ENCODE data around the gene AIFM2. TPM values are rescaled to one million over a fixed set of nuclear protein-coding genes. Genes with fewer than 3 reads are reported as not detected.

The AIFM2 gene
- total RNA-seq, 1 donor from 2014 or later, result 3.1 TPM

Other genes starting within 250 kb of the AIFM2 start
- 2.9 and 4.3 TPM in 2 replicates for gene MACROH2A2, start 80.0 kb downstream of the AIFM2 start, total RNA-seq
- gene TYSND1, start 13.9 kb upstream of the AIFM2 start, total RNA-seq, result 14.1 and 14.7 TPM in 2 replicates
- 101 and 103 TPM in 2 replicates for gene SAR1A, start 37.7 kb upstream of the AIFM2 start, total RNA-seq
- gene PPA1, start 100.6 kb upstream of the AIFM2 start, total RNA-seq, result 190 and 194 TPM in 2 replicates
- not detected in 2 replicates for gene NPFFR1, start 151.2 kb upstream of the AIFM2 start, total RNA-seq
- gene LRRC20, start 249.8 kb upstream of the AIFM2 start, total RNA-seq, result 13.6 and 13.8 TPM in 2 replicates

All from T-helper 2 cell treated with Interferon-gamma antibody and Interleukin-4, amounts not matched to agents 100 ng/mL and 5 ng/mL, for 36 hours (primary cell).